Measurements from ENCODE around the gene PTPRD.

DNA sequence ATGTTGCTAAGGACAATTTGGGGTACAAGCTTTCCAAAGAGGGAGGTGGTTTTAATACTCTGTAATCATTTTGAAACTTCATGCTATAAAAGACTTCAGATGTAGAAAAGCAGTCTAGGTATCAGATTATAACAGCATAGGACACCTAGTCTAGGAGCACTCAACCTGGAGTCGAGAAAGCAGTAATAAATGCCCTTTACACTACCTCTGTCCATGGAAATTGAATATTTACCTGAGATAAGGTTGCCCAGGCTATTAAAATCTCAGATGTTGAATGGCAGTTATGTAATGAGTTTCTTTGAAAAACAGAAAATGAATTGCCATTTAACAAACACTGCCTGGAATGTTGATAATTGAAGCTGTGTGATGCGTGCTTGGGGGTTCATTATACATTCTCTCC lies 2251.4 kb downstream of the PTPRD start:
- TF ChIP-seq ZNF263 (CRISPR knock-in tag; IDR thresholded peaks at IDR 0.05; ENCODE audit: low read depth) (no peak), CBFB (CRISPR knock-in tag; IDR thresholded peaks at IDR 0.05; ENCODE audit: low read depth) (no peak), TCF7 (CRISPR knock-in tag; IDR thresholded peaks at IDR 0.05; ENCODE audit: low read depth) (no peak), SP1 (CRISPR knock-in tag; conservative IDR thresholded peaks at IDR 0.05) (no peak), TEAD4 (CRISPR knock-in tag; IDR thresholded peaks at IDR 0.05) (no peak), IRF2 (CRISPR knock-in tag; IDR thresholded peaks at IDR 0.05; ENCODE audit: borderline replicate concordance, low read depth) (no peak), ZNF121 (CRISPR knock-in tag; IDR thresholded peaks at IDR 0.05) (no peak), ZNF416 (CRISPR knock-in tag; IDR thresholded peaks at IDR 0.05) (no peak), GTF2I (CRISPR knock-in tag; conservative IDR thresholded peaks at IDR 0.05) (no peak)
- TF ChIP-seq, protein P1, sequence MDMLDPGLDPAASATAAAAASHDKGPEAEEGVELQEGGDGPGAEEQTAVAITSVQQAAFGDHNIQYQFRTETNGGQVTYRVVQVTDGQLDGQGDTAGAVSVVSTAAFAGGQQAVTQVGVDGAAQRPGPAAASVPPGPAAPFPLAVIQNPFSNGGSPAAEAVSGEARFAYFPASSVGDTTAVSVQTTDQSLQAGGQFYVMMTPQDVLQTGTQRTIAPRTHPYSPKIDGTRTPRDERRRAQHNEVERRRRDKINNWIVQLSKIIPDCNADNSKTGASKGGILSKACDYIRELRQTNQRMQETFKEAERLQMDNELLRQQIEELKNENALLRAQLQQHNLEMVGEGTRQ (CRISPR knock-in tag; IDR thresholded peaks at IDR 0.05), result no peak
- TF ChIP-seq, protein P2, sequence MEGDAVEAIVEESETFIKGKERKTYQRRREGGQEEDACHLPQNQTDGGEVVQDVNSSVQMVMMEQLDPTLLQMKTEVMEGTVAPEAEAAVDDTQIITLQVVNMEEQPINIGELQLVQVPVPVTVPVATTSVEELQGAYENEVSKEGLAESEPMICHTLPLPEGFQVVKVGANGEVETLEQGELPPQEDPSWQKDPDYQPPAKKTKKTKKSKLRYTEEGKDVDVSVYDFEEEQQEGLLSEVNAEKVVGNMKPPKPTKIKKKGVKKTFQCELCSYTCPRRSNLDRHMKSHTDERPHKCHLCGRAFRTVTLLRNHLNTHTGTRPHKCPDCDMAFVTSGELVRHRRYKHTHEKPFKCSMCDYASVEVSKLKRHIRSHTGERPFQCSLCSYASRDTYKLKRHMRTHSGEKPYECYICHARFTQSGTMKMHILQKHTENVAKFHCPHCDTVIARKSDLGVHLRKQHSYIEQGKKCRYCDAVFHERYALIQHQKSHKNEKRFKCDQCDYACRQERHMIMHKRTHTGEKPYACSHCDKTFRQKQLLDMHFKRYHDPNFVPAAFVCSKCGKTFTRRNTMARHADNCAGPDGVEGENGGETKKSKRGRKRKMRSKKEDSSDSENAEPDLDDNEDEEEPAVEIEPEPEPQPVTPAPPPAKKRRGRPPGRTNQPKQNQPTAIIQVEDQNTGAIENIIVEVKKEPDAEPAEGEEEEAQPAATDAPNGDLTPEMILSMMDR (IDR thresholded peaks at IDR 0.05), result no peak
- TF ChIP-seq, protein P3, sequence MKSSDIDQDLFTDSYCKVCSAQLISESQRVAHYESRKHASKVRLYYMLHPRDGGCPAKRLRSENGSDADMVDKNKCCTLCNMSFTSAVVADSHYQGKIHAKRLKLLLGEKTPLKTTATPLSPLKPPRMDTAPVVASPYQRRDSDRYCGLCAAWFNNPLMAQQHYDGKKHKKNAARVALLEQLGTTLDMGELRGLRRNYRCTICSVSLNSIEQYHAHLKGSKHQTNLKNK (CRISPR knock-in tag; IDR thresholded peaks at IDR 0.05), result no peak
- TF ChIP-seq, protein P4, sequence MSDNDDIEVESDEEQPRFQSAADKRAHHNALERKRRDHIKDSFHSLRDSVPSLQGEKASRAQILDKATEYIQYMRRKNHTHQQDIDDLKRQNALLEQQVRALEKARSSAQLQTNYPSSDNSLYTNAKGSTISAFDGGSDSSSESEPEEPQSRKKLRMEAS (CRISPR knock-in tag; IDR thresholded peaks at IDR 0.05), result no peak
- TF ChIP-seq, protein P5, sequence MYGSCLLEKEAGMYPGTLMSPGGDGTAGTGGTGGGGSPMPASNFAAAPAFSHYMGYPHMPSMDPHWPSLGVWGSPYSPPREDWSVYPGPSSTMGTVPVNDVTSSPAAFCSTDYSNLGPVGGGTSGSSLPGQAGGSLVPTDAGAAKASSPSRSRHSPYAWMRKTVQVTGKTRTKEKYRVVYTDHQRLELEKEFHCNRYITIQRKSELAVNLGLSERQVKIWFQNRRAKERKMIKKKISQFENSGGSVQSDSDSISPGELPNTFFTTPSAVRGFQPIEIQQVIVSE (CRISPR knock-in tag; IDR thresholded peaks at IDR 0.05; ENCODE audit: borderline replicate concordance), result no peak
